SK-N-SH (cell line): ENCODE results near the gene C13orf42. TPM values are rescaled to one million over a fixed set of nuclear protein-coding genes. Genes with fewer than 3 reads are reported as not detected.

ENCODE experiments used
- CTCF ChIA-PET: fragments of 300-600, 350-600 bp; formaldehyde crosslinking; extraction: SDS; loops from one replicate; lab custom pipeline; 2021; lab: Yijun Ruan, JAX
- POLR2A ChIA-PET: fragments of 350-600 bp; sonication (Branson Sonifier 250); formaldehyde crosslinking; extraction: SDS; loops from one replicate; lab custom pipeline; 2020; ENCODE audit warnings: antibody characterized with exemption, inconsistent platforms; lab: Yijun Ruan, JAX
- DNase-seq: peaks from one replicate; pipeline ENCODE4 v3.0.0; 2012
- H2AFZ ChIP-seq: fragments of 200-600 bp; sonication (generic); 2 replicates; pipeline ENCODE4 v1.8.1; 2016; ENCODE audit warnings: antibody characterized with exemption, mild to moderate bottlenecking, low read depth
- H3F3A ChIP-seq: fragments of 200-600 bp; sonication (generic); replicated peaks from 2 replicates; pipeline ENCODE3; 2016; ENCODE audit warnings: antibody characterized with exemption, mild to moderate bottlenecking; ENCODE audit not compliant: insufficient read depth
- H3K27ac ChIP-seq, 2 experiments: fragments of 200-500 bp in 1 of 2; fragments of 200-600 bp in 1 of 2; sonication (Bioruptor generic) in 1 of 2; sonication (generic), shearing (Covaris generic) in 1 of 2; 2 replicates each; pipeline versions ENCODE4 v1.5.1 to v1.6.1; 2014 to 2016; ENCODE audit warnings: low read depth in 2 of 2, inconsistent platforms in 1 of 2, low read length in 1 of 2, mild to moderate bottlenecking in 1 of 2, mixed read lengths in 1 of 2
- H3K27me3 ChIP-seq: fragments of 200-600 bp; sonication (generic), shearing (Covaris generic); 2 replicates; pipeline ENCODE4 v1.6.1; 2016; ENCODE audit warnings: mixed run types; ENCODE audit not compliant: insufficient read depth
- H3K36me3 ChIP-seq, 2 experiments: fragments of 200-500 bp in 1 of 2; fragments of 200-600 bp in 1 of 2; sonication (Bioruptor generic) in 1 of 2; sonication (generic) in 1 of 2; replicated peaks in 1 of 2; 2 replicates each; pipeline versions ENCODE3 to v1.5.1; 2014 to 2016; ENCODE audit warnings: low read length in 1 of 2, mild to moderate bottlenecking in 1 of 2; ENCODE audit not compliant: insufficient read depth in 2 of 2, control insufficient read depth in 1 of 2
- H3K4me1 ChIP-seq, 2 experiments: fragments of 200-500 bp in 1 of 2; fragments of 200-600 bp in 1 of 2; sonication (Bioruptor generic) in 1 of 2; sonication (generic), shearing (Covaris generic) in 1 of 2; 2 replicates each; pipeline versions ENCODE4 v1.5.1 to v1.6.1; 2014 to 2016; ENCODE audit warnings: low read depth in 1 of 2, low read length in 1 of 2, mixed run types in 1 of 2; ENCODE audit not compliant: insufficient read depth in 2 of 2, control insufficient read depth in 1 of 2
- H3K4me2 ChIP-seq: fragments of 200-600 bp; sonication (generic), shearing (Covaris generic); 2 replicates; pipeline ENCODE4 v1.6.1; 2017; ENCODE audit warnings: mixed run types
- H3K4me3 ChIP-seq, 2 experiments: fragments of 200-500 bp in 1 of 2; fragments of 200-600 bp in 1 of 2; sonication (Bioruptor generic) in 1 of 2; sonication (generic), shearing (Covaris generic) in 1 of 2; 2 replicates each; pipeline versions ENCODE4 v1.5.1 to v1.8.1; 2014 to 2016; ENCODE audit warnings: low read depth in 2 of 2, inconsistent platforms in 1 of 2, low read length in 1 of 2, mild to moderate bottlenecking in 1 of 2, mixed read lengths in 1 of 2, moderate library complexity in 1 of 2
- H3K79me2 ChIP-seq: fragments of 200-600 bp; sonication (generic); 2 replicates; pipeline ENCODE4 v1.8.1; 2017; ENCODE audit warnings: mild to moderate bottlenecking; ENCODE audit not compliant: insufficient read depth
- H3K9ac ChIP-seq: fragments of 200-600 bp; sonication (generic); 2 replicates; pipeline ENCODE4 v1.6.1; 2017; ENCODE audit warnings: mixed run types
- H3K9me2 ChIP-seq: fragments of 200-600 bp; sonication (generic); 2 replicates; pipeline ENCODE4 v1.6.1; 2017; ENCODE audit warnings: mixed run types
- H3K9me3 ChIP-seq: fragments of 200-600 bp; sonication (generic); 2 replicates; pipeline ENCODE4 v1.6.1; 2017; ENCODE audit warnings: mixed run types, mild to moderate bottlenecking, moderate library complexity
- H4K20me1 ChIP-seq: fragments of 200-600 bp; sonication (generic); 2 replicates; pipeline ENCODE4 v1.6.1; 2017; ENCODE audit warnings: mild to moderate bottlenecking, mixed run types; ENCODE audit not compliant: insufficient read depth
- CTCF ChIP-seq: fragments of 200-600 bp; sonication (generic); IDR thresholded peaks from 2 replicates; pipeline ENCODE4 v1.6.1; 2017; ENCODE audit warnings: antibody characterized with exemption, mild to moderate bottlenecking, moderate library complexity
- FOXJ3 ChIP-seq: sonication (generic); formaldehyde crosslinking; IDR thresholded peaks from 2 replicates; pipeline ENCODE4 v1.5.1; 2020; ENCODE audit warnings: mild to moderate bottlenecking, missing genetic modification reagents
- GATA2 ChIP-seq: sonication (generic); formaldehyde crosslinking; IDR thresholded peaks from 2 replicates; pipeline ENCODE4 v1.5.0; 2020; ENCODE audit warnings: mild to moderate bottlenecking, missing genetic modification reagents
- JUND ChIP-seq: IDR thresholded peaks from 2 replicates; pipeline ENCODE4 v1.4.0; 2012
- MEF2A ChIP-seq: IDR thresholded peaks from 2 replicates; pipeline ENCODE4 v1.4.0; 2012; ENCODE audit warnings: low read depth, borderline replicate concordance
- NRF1 ChIP-seq: IDR thresholded peaks from 2 replicates; pipeline ENCODE4 v1.6.1; 2012; ENCODE audit warnings: low read depth, mild to moderate bottlenecking, low read length
- POLR2AphosphoS5 ChIP-seq: IDR thresholded peaks from 2 replicates; pipeline ENCODE4 v1.6.1; 2012; ENCODE audit warnings: low read depth, low read length
- RAD21 ChIP-seq: IDR thresholded peaks from 2 replicates; pipeline ENCODE4 v1.6.1; 2012; ENCODE audit warnings: mild to moderate bottlenecking, low read length
- REST ChIP-seq: IDR thresholded peaks from 2 replicates; pipeline ENCODE4 v1.6.1; 2012; ENCODE audit warnings: mild to moderate bottlenecking, low read depth, low read length, moderate library complexity
- SMC3 ChIP-seq: IDR thresholded peaks from 2 replicates; pipeline ENCODE4 v1.6.1; 2012; ENCODE audit warnings: low read depth, low read length, improper control_type of control experiment
- TAF1 ChIP-seq: IDR thresholded peaks from 2 replicates; pipeline ENCODE4 v1.6.1; 2012; ENCODE audit warnings: low read depth, mild to moderate bottlenecking, low read length, moderate library complexity, borderline replicate concordance
- TCF12 ChIP-seq: IDR thresholded peaks from 2 replicates; pipeline ENCODE4 v1.4.0; 2012
- WGBS: methylation state at CpG from one replicate; pipeline ENCODE4 v1.1.6; 2017; ENCODE audit warnings: low lambda C conversion rate; 5-methylcytosine and 5-hydroxymethylcytosine counted together
- polyA plus RNA-seq, 3 experiments: library from polyadenylated mRNA; depleted of rRNA; stranded (reverse); fragments of >200 nt; gene quantifications; 2 replicates each; pipeline ENCODE4 v1.2.3, GENCODE V29; 2012

The C13orf42 gene
- polyA plus RNA-seq, 1 of the 3 experiments (the other 2 are of a cell fraction) = not detected

GRCh38 chr13:51148952-51149573, 38.0 kb upstream of the C13orf42 start:
- H3K9ac ChIP-seq = no peak overlapping the region
- TF ChIP-seq MEF2A (no peak), CTCF (peak; percentile 72), GATA2 (no peak), SMC3 (peak; percentile 89), TCF12 (no peak), RAD21 (peak; percentile 98), NRF1 (no peak), JUND (no peak)
- no peak overlapping the region; a peak in 1 of 4 replicates for H3K4me3 ChIP-seq
- H3F3A ChIP-seq = no peaks in the 10 kb centered on the region
- 16% methylated on average over 4 of the region's 4 CpGs for WGBS
- peak; percentile 69 for DNase-seq
- no peak overlapping the region for H2AFZ ChIP-seq
- H3K9me2 ChIP-seq = no peaks in the 10 kb centered on the region
- H3K36me3 ChIP-seq = no peaks in the 10 kb centered on the region
- no peak overlapping the region for H3K27ac ChIP-seq
- no peaks in the 10 kb centered on the region for H3K79me2 ChIP-seq
- no peaks in the 10 kb centered on the region for H3K9me3 ChIP-seq
- H4K20me1 ChIP-seq = no peaks in the 10 kb centered on the region
- no peaks in the 10 kb centered on the region; the same call in none of the 2 replicates for H3K27me3 ChIP-seq
- H3K4me2 ChIP-seq = no peak overlapping the region
- no peaks in the 10 kb centered on the region; a peak in 1 of 4 replicates for H3K4me1 ChIP-seq
- CTCF ChIA-PET = interaction anchor here (0.6 to 10.5 kb wide), 40 partner anchors 9 to 1134 kb away, joined by 3 to 257 read pairs (median 4); partner anchors contain the start of gene KCNRG
- POLR2A ChIA-PET = no interaction called here

GRCh38 chr13:51148223-51148951, 37.3 kb upstream of the C13orf42 start:
- TF ChIP-seq POLR2AphosphoS5 = no peak
- TF ChIP-seq JUND = no peak
- TF ChIP-seq NRF1 = no peak
- TF ChIP-seq TCF12 = no peak
- no peak for TF ChIP-seq TAF1
- TF ChIP-seq REST = no peak
- TF ChIP-seq FOXJ3 = no peak
- no peaks in the 10 kb centered on the region for H3K9me3 ChIP-seq
- H3K4me2 ChIP-seq = no peak overlapping the region
- no peak overlapping the region for H3K27ac ChIP-seq
- DNase-seq = peak; percentile 27
- no peaks in the 10 kb centered on the region for H3K79me2 ChIP-seq
- no peaks in the 10 kb centered on the region; a peak in 1 of 4 replicates for H3K4me1 ChIP-seq
- H3K4me3 ChIP-seq = no peak overlapping the region
- POLR2A ChIA-PET = interaction anchor here (0.8 kb wide), 1 partner anchor 140 kb away, joined by 3 read pairs; no protein-coding TSS in a partner anchor
- H3K9ac ChIP-seq = no peak overlapping the region
- 71% methylated on average over 13 of the region's 18 CpGs for WGBS
- no peaks in the 10 kb centered on the region; the same call in none of the 2 replicates for H3K27me3 ChIP-seq
- CTCF ChIA-PET = interaction anchor here (0.6 to 10.5 kb wide), 34 partner anchors 8 to 649 kb away, joined by 3 to 257 read pairs (median 6); no protein-coding TSS in a partner anchor
- no peaks in the 10 kb centered on the region for H3K36me3 ChIP-seq
- no peaks in the 10 kb centered on the region for H3F3A ChIP-seq
- H2AFZ ChIP-seq = no peak overlapping the region
- no peaks in the 10 kb centered on the region for H4K20me1 ChIP-seq
- no peaks in the 10 kb centered on the region for H3K9me2 ChIP-seq
